OCI-LY1 (cell line): ENCODE results near the gene DCHS1.
A peak's percentile ranks its signal among the peaks of the same experiment; 100 is the strongest.

Experiments used
- H2AFZ ChIP-seq: fragments of 200-600 bp; sonication (generic), shearing (Covaris generic); 2 replicates; pipeline ENCODE4 v1.6.0; 2014; ENCODE audit warnings: antibody characterized with exemption, mild to moderate bottlenecking, low read length
- H3F3A ChIP-seq: fragments of 200-600 bp; sonication (generic), shearing (Covaris generic); 2 replicates; pipeline ENCODE4 v1.6.0; 2014; ENCODE audit warnings: mild to moderate bottlenecking, antibody characterized with exemption, low read length, moderate library complexity; ENCODE audit not compliant: insufficient read depth
- H3K27ac ChIP-seq: fragments of 200-600 bp; sonication (generic); 2 replicates; pipeline ENCODE4 v1.5.1; 2014; ENCODE audit warnings: low read length, mixed run types, mild to moderate bottlenecking, low read depth; ENCODE audit not compliant: poor library complexity, severe bottlenecking
- H3K27me3 ChIP-seq: fragments of 200-600 bp; sonication (generic); 2 replicates; pipeline ENCODE4 v1.6.0; 2014; ENCODE audit warnings: antibody characterized with exemption, mild to moderate bottlenecking, low read length, moderate library complexity; ENCODE audit not compliant: insufficient read depth
- H3K36me3 ChIP-seq: fragments of 200-600 bp; sonication (generic); 2 replicates; pipeline ENCODE4 v1.6.1; 2014; ENCODE audit warnings: mild to moderate bottlenecking, antibody characterized with exemption, low read length, moderate library complexity, mixed read lengths; ENCODE audit not compliant: insufficient read depth
- H3K4me1 ChIP-seq: fragments of 200-600 bp; sonication (generic); 2 replicates; pipeline ENCODE4 v1.5.1; 2014; ENCODE audit warnings: mild to moderate bottlenecking, low read length, moderate library complexity; ENCODE audit not compliant: insufficient read depth, severe bottlenecking
- H3K4me2 ChIP-seq: fragments of 200-600 bp; sonication (generic), shearing (Covaris generic); 2 replicates; pipeline ENCODE4 v1.6.1; 2014; ENCODE audit warnings: low read length
- H3K4me3 ChIP-seq: fragments of 200-600 bp; sonication (generic); 2 replicates; pipeline ENCODE4 v1.5.1; 2014; ENCODE audit warnings: low read length, low read depth, mild to moderate bottlenecking, mixed read lengths; ENCODE audit not compliant: poor library complexity, severe bottlenecking
- H3K79me2 ChIP-seq: fragments of 200-600 bp; shearing (Covaris generic); 2 replicates; pipeline ENCODE4 v1.6.1; 2016; ENCODE audit warnings: mixed run types, low read length, mixed read lengths; ENCODE audit not compliant: insufficient read depth
- H3K9ac ChIP-seq: fragments of 200-600 bp; sonication (generic), shearing (Covaris generic); 2 replicates; pipeline ENCODE4 v1.6.1; 2014; ENCODE audit warnings: mild to moderate bottlenecking, low read length, mixed read lengths
- H3K9me2 ChIP-seq: fragments of 200-600 bp; sonication (generic), shearing (Covaris generic); 2 replicates; pipeline ENCODE4 v1.6.1; 2014; ENCODE audit warnings: low read depth, mild to moderate bottlenecking, low read length, mixed read lengths
- H3K9me3 ChIP-seq: fragments of 200-600 bp; shearing (Covaris generic); 2 replicates; pipeline ENCODE4 v1.6.1; 2014; ENCODE audit warnings: low read length, mixed read lengths
- H4K20me1 ChIP-seq: fragments of 200-600 bp; sonication (generic), shearing (Covaris generic); 2 replicates; pipeline ENCODE4 v1.6.0; 2016; ENCODE audit warnings: mild to moderate bottlenecking, low read length; ENCODE audit not compliant: insufficient read depth
- EZH2 ChIP-seq: fragments of 200-600 bp; sonication (generic), shearing (Covaris generic); IDR thresholded peaks from 2 replicates; pipeline ENCODE4 v1.8.0; 2017; ENCODE audit warnings: borderline replicate concordance, mixed run types, mild to moderate bottlenecking, antibody characterized with exemption, low read length, moderate library complexity, mixed read lengths
- TF ChIP-seq, protein P1 (sequence below): fragments of 200-600 bp; sonication (generic), shearing (Covaris generic); IDR thresholded peaks from 2 replicates; pipeline ENCODE4 v1.5.1; 2017; ENCODE audit warnings: mild to moderate bottlenecking, antibody characterized with exemption, low read length, moderate library complexity, mixed read lengths

The DCHS1 gene

DNA sequence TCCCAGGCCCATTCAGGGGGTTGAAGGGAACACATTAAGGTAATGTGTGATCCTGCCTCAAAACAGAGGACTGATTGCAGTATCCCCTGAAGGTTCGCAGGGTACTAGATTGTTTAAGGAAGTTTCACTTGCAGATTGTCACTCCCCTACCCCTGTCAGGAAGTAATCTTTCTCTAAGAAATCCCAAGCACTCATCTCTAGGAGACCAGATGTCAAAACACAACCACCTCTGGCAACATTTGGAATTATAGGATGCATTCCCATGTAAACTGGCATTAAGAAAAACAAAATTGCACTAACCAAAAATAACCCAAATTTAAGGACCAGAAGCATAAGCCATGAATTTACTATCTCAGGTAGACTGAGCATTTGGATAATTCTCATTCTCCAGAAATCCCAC, 25.9 kb upstream of the DCHS1 start:
- Histone ChIP-seq H3K27me3 (no peaks in the 10 kb centered on the region), H3K9ac (no peak overlapping the region; the same call in none of the 2 replicates), H4K20me1 (no peaks in the 10 kb centered on the region), H3K4me2 (peak overlapping the region; percentile 86), H3F3A (no peaks in the 10 kb centered on the region), H3K4me3 (peak overlapping the region; percentile 90), H2AFZ (no peak overlapping the region), H3K9me2 (no peaks in the 10 kb centered on the region), H3K4me1 (peaks cover 21% of the 10 kb centered on the region), H3K36me3 (peaks cover 32% of the 10 kb centered on the region), H3K9me3 (no peaks in the 10 kb centered on the region), H3K27ac (no peak overlapping the region), H3K79me2 (peaks cover 20% of the 10 kb centered on the region)
- no peak for TF ChIP-seq EZH2
- TF ChIP-seq, protein P1, sequence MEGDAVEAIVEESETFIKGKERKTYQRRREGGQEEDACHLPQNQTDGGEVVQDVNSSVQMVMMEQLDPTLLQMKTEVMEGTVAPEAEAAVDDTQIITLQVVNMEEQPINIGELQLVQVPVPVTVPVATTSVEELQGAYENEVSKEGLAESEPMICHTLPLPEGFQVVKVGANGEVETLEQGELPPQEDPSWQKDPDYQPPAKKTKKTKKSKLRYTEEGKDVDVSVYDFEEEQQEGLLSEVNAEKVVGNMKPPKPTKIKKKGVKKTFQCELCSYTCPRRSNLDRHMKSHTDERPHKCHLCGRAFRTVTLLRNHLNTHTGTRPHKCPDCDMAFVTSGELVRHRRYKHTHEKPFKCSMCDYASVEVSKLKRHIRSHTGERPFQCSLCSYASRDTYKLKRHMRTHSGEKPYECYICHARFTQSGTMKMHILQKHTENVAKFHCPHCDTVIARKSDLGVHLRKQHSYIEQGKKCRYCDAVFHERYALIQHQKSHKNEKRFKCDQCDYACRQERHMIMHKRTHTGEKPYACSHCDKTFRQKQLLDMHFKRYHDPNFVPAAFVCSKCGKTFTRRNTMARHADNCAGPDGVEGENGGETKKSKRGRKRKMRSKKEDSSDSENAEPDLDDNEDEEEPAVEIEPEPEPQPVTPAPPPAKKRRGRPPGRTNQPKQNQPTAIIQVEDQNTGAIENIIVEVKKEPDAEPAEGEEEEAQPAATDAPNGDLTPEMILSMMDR = no peak

DNA sequence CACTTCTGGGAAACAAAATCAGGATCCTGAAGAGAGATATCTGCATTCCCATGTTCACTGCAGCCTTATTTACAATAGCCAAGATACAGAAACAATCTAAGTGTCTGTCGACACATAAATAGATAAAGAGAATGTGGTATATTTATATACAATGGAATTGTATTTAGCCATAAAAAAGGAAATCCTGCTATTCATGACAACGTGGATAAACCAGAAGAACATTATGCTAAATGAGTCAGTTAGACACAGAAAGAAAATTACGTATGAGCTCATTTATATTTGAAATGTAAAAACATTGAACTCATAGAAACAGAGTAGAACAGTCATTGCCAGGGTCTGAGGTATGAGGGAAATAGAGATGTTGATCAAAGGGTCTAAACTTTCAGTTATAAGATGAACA, 21.4 kb upstream of the DCHS1 start:
- Histone ChIP-seq H3K4me3 (no peak overlapping the region), H2AFZ (no peak overlapping the region), H3K4me1 (peaks cover 12% of the 10 kb centered on the region), H3K4me2 (no peak overlapping the region), H3K27ac (no peak overlapping the region), H3K9me2 (no peaks in the 10 kb centered on the region), H3K9ac (no peak overlapping the region), H4K20me1 (no peaks in the 10 kb centered on the region), H3K9me3 (no peaks in the 10 kb centered on the region), H3K27me3 (no peaks in the 10 kb centered on the region), H3F3A (no peaks in the 10 kb centered on the region), H3K36me3 (peaks cover 27% of the 10 kb centered on the region), H3K79me2 (peaks cover 9% of the 10 kb centered on the region)
- TF ChIP-seq EZH2 = no peak
- TF ChIP-seq, protein P1 = no peak

DNA sequence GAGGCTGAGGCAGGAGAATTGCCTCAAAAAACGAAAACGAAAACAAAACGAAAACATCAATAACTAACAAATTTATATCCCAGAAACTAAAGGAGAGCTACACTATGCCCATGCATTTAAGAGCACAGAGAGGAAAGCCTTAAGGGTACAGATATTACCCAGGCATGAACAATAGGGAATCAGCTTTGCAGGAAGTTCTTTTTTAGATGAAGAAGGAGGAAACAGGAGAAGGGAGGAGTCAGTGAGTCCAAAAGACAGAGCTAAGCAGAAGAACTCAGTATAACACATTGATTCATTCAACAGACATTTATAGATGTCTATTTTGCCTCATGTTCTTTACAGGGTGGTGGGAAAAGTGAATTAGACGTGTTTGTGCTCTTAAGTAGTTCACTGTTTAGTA, 19.3 kb upstream of the DCHS1 start:
- Histone ChIP-seq H3K27ac (no peak overlapping the region), H4K20me1 (no peaks in the 10 kb centered on the region), H2AFZ (no peak overlapping the region), H3K27me3 (no peaks in the 10 kb centered on the region), H3F3A (no peaks in the 10 kb centered on the region), H3K79me2 (no peaks in the 10 kb centered on the region), H3K4me2 (no peak overlapping the region), H3K4me1 (no peaks in the 10 kb centered on the region), H3K9me3 (no peaks in the 10 kb centered on the region), H3K36me3 (peaks cover 6% of the 10 kb centered on the region; the same call in 1 of the 2 replicates), H3K9ac (no peak overlapping the region), H3K9me2 (no peaks in the 10 kb centered on the region), H3K4me3 (no peak overlapping the region)
- TF ChIP-seq, protein P1 = no peak
- TF ChIP-seq EZH2 = no peak
